HG02763 (cell line): ENCODE measurements around the gene ZNF134.

Source experiments
- ATAC-seq: cut with Tn5 transposase; IDR thresholded peaks from one replicate; pipeline ENCODE4 v1.9.1; 2021; ENCODE audit warnings: mild to moderate bottlenecking, moderate library complexity; ENCODE audit not compliant: unreplicated experiment

The ZNF134 gene

GRCh38 chr19:57613941-57614743 lies at the start of gene ZNF134:
TSS of gene ZNF134 (plus strand) at chr19:57614242. CDS start at chr19:57619469, 5,227 bp downstream.
- peak; percentile 98 for ATAC-seq

GRCh38 chr19:57566396-57567265 lies 47.4 kb upstream of the ZNF134 start:
- ATAC-seq: no peak

- no peak for ATAC-seq
Observed at GRCh38 chr19:57570707-57571106, 43.3 kb upstream of the ZNF134 start.

- ATAC-seq: no peak
Observed at GRCh38 chr19:57572415-57572947, 41.6 kb upstream of the ZNF134 start.

- ATAC-seq: no peak
Observed at GRCh38 chr19:57576661-57577060, 37.4 kb upstream of the ZNF134 start.

- peak; percentile 97 for ATAC-seq
Observed at GRCh38 chr19:57578487-57579205, 35.4 kb upstream of the ZNF134 start, which contains the start of gene ZNF416. TSS of gene ZNF416 (minus strand) at chr19:57578911. CDS start at chr19:57578704, 207 bp downstream.

GRCh38 chr19:57583104-57583520 lies 30.9 kb upstream of the ZNF134 start:
- ATAC-seq: no peak

- no peak for ATAC-seq
Observed at GRCh38 chr19:57583521-57584416, 30.3 kb upstream of the ZNF134 start, which contains the start of gene ZIK1. TSS of gene ZIK1 (plus strand) at chr19:57584145. CDS start at chr19:57584357, 212 bp downstream.

GRCh38 chr19:57587529-57587928 lies 26.5 kb upstream of the ZNF134 start:
- ATAC-seq: no peak

- peak; percentile 9 for ATAC-seq
Observed at GRCh38 chr19:57599377-57599760, 14.7 kb upstream of the ZNF134 start.

GRCh38 chr19:57599761-57600383 lies 14.2 kb upstream of the ZNF134 start, which contains the start of gene ZNF530:
TSS of gene ZNF530 (plus strand) at chr19:57599885. CDS start at chr19:57604346, 4,461 bp downstream.
- ATAC-seq: peak; percentile 93

GRCh38 chr19:57606931-57607330 lies 7.1 kb upstream of the ZNF134 start:
- ATAC-seq: no peak

GRCh38 chr19:57611113-57611512 lies 2.9 kb upstream of the ZNF134 start:
- no peak for ATAC-seq

- ATAC-seq: no peak
Observed at GRCh38 chr19:57615346-57615745, 1.3 kb downstream of the ZNF134 start.

- no peak for ATAC-seq
Observed at GRCh38 chr19:57620673-57621348, 6.8 kb downstream of the ZNF134 start.

- no peak for ATAC-seq
Observed at GRCh38 chr19:57623091-57623490, 9.0 kb downstream of the ZNF134 start.

- ATAC-seq: peak; percentile 95
Observed at GRCh38 chr19:57632987-57633831, 19.2 kb downstream of the ZNF134 start, which contains the start of gene ZNF211. TSS of gene ZNF211 (plus strand) at chr19:57633168. CDS start at chr19:57633347, 179 bp downstream.

- no peak for ATAC-seq
Observed at GRCh38 chr19:57633832-57634131, 19.7 kb downstream of the ZNF134 start.
